GM12878 (cell line): ENCODE data around the gene SMAD5. TPM values are rescaled to one million over a fixed set of nuclear protein-coding genes. Genes with fewer than 3 reads are reported as not detected.

Experiments
- ATAC-seq: fragments of 200-7000 bp; cut with Tn5 transposase; 3 replicates; pipeline ENCODE4 v1.9.1; 2020; ENCODE audit warnings: mild to moderate bottlenecking, moderate library complexity
- BruUV-seq: library from RNA; stranded (reverse); fragments of 400-500 nt; replicated peaks from 2 replicates; lab custom pipeline; 2021; lab: Mats Ljungman, UMichigan
- CTCF ChIA-PET: fragments of 300-600 bp; sonication (Branson Sonifier 250); formaldehyde crosslinking; extraction: SDS; loops from one replicate; lab custom pipeline; 2021; ENCODE audit warnings: inconsistent platforms; lab: Yijun Ruan, JAX
- POLR2A ChIA-PET: fragments of 350-600 bp; formaldehyde crosslinking; extraction: SDS; loops from one replicate; lab custom pipeline; 2021; ENCODE audit warnings: inconsistent platforms; lab: Charles Lee
- RAD21 ChIA-PET: fragments of 300-600 bp; sonication (Branson Sonifier 250); formaldehyde crosslinking; loops from one replicate; lab custom pipeline; 2023; ENCODE audit warnings: antibody characterized with exemption; ENCODE audit not compliant: unreplicated experiment; lab: Charles Lee
- SMC1A ChIA-PET: fragments of 300-600 bp; sonication (Branson Sonifier 250); formaldehyde crosslinking; loops from one replicate; lab custom pipeline; 2023; ENCODE audit not compliant: unreplicated experiment, uncharacterized antibody; lab: Charles Lee
- DNase-seq: peaks from one replicate; pipeline ENCODE4 v3.0.0-alpha.2; 2011; ENCODE audit warnings: low read depth, low spot score
- FAIRE-seq: peaks from 3 replicates; lab custom pipeline; 2011; peaks lifted over from hg19 to GRCh38; lab: Jason Lieb, UNC
- H2AFZ ChIP-seq: 2 replicates; pipeline ENCODE4 v1.6.0; 2011; ENCODE audit warnings: low read depth, low read length, control low read depth; ENCODE audit not compliant: control insufficient read depth
- H3K27ac ChIP-seq: 2 replicates; pipeline ENCODE4 v1.5.1; 2011; ENCODE audit warnings: control low read depth; ENCODE audit not compliant: control insufficient read depth, insufficient read depth
- H3K27me3 ChIP-seq, 2 experiments: replicated peaks in 1 of 2; 2 replicates each; pipeline versions ENCODE4 v1.6.0 to v1.6.1; 2011; ENCODE audit warnings: low read length in 1 of 2; ENCODE audit not compliant: control insufficient read depth in 2 of 2, insufficient read depth in 2 of 2
- H3K36me3 ChIP-seq, 2 experiments: 2 replicates each; pipeline ENCODE4 v1.5.1; 2011; ENCODE audit warnings: low read length in 1 of 2; ENCODE audit not compliant: control insufficient read depth in 2 of 2, insufficient read depth in 2 of 2
- H3K4me1 ChIP-seq: 2 replicates; pipeline ENCODE4 v1.6.1; 2011; ENCODE audit warnings: mild to moderate bottlenecking, low read length, moderate library complexity, mixed read lengths; ENCODE audit not compliant: control insufficient read depth, insufficient read depth
- H3K4me2 ChIP-seq: 2 replicates; pipeline ENCODE4 v1.6.0; 2011; ENCODE audit warnings: control low read depth; ENCODE audit not compliant: control insufficient read depth, insufficient read depth
- H3K4me3 ChIP-seq: fragments of 200-600 bp; sonication (generic); 2 replicates; pipeline ENCODE4 v1.5.1; 2016
- H3K79me2 ChIP-seq: 2 replicates; pipeline ENCODE4 v1.6.0; 2011; ENCODE audit warnings: low read length; ENCODE audit not compliant: control insufficient read depth, insufficient read depth
- H3K9ac ChIP-seq: 2 replicates; pipeline ENCODE4 v1.8.0; 2011; ENCODE audit warnings: low read length, control low read depth, mixed read lengths; ENCODE audit not compliant: control insufficient read depth, insufficient read depth
- H3K9me3 ChIP-seq: replicated peaks from 3 replicates; pipeline ENCODE4 v1.5.1; 2011; ENCODE audit warnings: mild to moderate bottlenecking, low read length; ENCODE audit not compliant: control insufficient read depth, insufficient read depth
- H4K20me1 ChIP-seq: 2 replicates; pipeline ENCODE4 v1.6.0; 2011; ENCODE audit not compliant: control insufficient read depth, insufficient read depth
- CBX3 ChIP-seq: fragments of 200-600 bp; sonication (generic); IDR thresholded peaks from 2 replicates; pipeline ENCODE4 v1.6.1; 2016; ENCODE audit warnings: low read depth, borderline replicate concordance
- CTCF ChIP-seq, 3 experiments: IDR thresholded peaks in 2 of 3; conservative IDR thresholded peaks in 1 of 3; 2 replicates each; pipeline ENCODE4 v1.5.1; 2011; ENCODE audit warnings: low read depth in 3 of 3, low read length in 3 of 3, mild to moderate bottlenecking in 3 of 3, control low read depth in 2 of 3, moderate library complexity in 2 of 3, inconsistent platforms in 1 of 3, mixed read lengths in 1 of 3; ENCODE audit not compliant: control insufficient read depth in 2 of 3, insufficient read depth in 1 of 3; ENCODE audit errors: extremely low read depth in 1 of 3
- CUX1 ChIP-seq: IDR thresholded peaks from 2 replicates; pipeline ENCODE4 v1.6.1; 2012; ENCODE audit warnings: improper control_type of control experiment, low read depth, low read length; ENCODE audit not compliant: insufficient replicate concordance
- EP300 ChIP-seq, 2 experiments: fragments of 150-350 bp in 1 of 2; IDR thresholded peaks; 2 replicates each; pipeline ENCODE4 v1.6.1; 2011 to 2012; ENCODE audit warnings: low read depth in 2 of 2, low read length in 2 of 2, borderline replicate concordance in 1 of 2, improper control_type of control experiment in 1 of 2, inconsistent platforms in 1 of 2; ENCODE audit not compliant: control insufficient read depth in 1 of 2
- ETV6 ChIP-seq, 2 experiments: fragments of 450-650 bp in 1 of 2; IDR thresholded peaks in 1 of 2; conservative IDR thresholded peaks in 1 of 2; 2 replicates each; pipeline ENCODE4 v1.6.1; 2014; ENCODE audit warnings: antibody characterized with exemption in 1 of 2, borderline replicate concordance in 1 of 2, low read depth in 1 of 2, mild to moderate bottlenecking in 1 of 2, moderate library complexity in 1 of 2
- LARP7 ChIP-seq: fragments of 450-650 bp; IDR thresholded peaks from 2 replicates; pipeline ENCODE4 v1.6.1; 2017; ENCODE audit warnings: mild to moderate bottlenecking
- MAX ChIP-seq: IDR thresholded peaks from 2 replicates; pipeline ENCODE4 v1.6.1; 2012; ENCODE audit warnings: low read depth, low read length, improper control_type of control experiment
- POLR2AphosphoS2 ChIP-seq: IDR thresholded peaks from 2 replicates; pipeline ENCODE4 v1.6.1; 2011; ENCODE audit warnings: low read depth, mild to moderate bottlenecking, low read length, improper control_type of control experiment, moderate library complexity
- PRDM15 ChIP-seq: fragments of 450-650 bp; formaldehyde crosslinking; IDR thresholded peaks from 2 replicates; pipeline ENCODE4 v1.4.0; 2020; ENCODE audit warnings: mild to moderate bottlenecking, moderate library complexity
- SIN3A ChIP-seq: IDR thresholded peaks from 2 replicates; pipeline ENCODE4 v1.6.1; 2012; ENCODE audit warnings: low read depth, low read length, improper control_type of control experiment
- SREBF1 ChIP-seq: IDR thresholded peaks from 2 replicates; pipeline ENCODE4 v1.6.1; 2012; ENCODE audit warnings: mild to moderate bottlenecking, low read length
- SREBF2 ChIP-seq: IDR thresholded peaks from 2 replicates; pipeline ENCODE4 v1.6.1; 2012; ENCODE audit warnings: mild to moderate bottlenecking, low read length
- ZNF217 ChIP-seq: fragments of 450-650 bp; IDR thresholded peaks from 2 replicates; pipeline ENCODE4 v1.6.1; 2017; ENCODE audit warnings: antibody characterized with exemption, mild to moderate bottlenecking
- WGBS: methylation state at CpG from one replicate; pipeline ENCODE4 v1.1.6; 2016; ENCODE audit warnings: low lambda C conversion rate; ENCODE audit not compliant: insufficient replicate concordance, insufficient coverage; ENCODE audit errors: missing lambda C conversion rate; 5-methylcytosine and 5-hydroxymethylcytosine counted together
- in situ Hi-C: fragments of 300-500 bp; cut with MboI; formaldehyde crosslinking; loops from 9 replicates; pipeline ENCODE4 v1.14.3; 2018; ENCODE audit warnings: mixed read lengths
- intact Hi-C: fragments of 100-400 bp; cut with micrococcal nuclease; formaldehyde crosslinking; loops from one replicate; pipeline ENCODE4 v1.14.2; 2022; ENCODE audit not compliant: unreplicated experiment
- polyA plus RNA-seq, 11 experiments: library from polyadenylated mRNA; depleted of rRNA in 4 of 11; unstranded in 6 of 11; stranded (reverse) in 5 of 11; fragments of >200 nt; fragmentation: Nextera tagmentation in 4 of 11; fragmentation: Illumina TruSeq in 1 of 11; extraction: Ambion mirVana in 4 of 11; extraction: Trizol in 1 of 11; gene quantifications; 1 replicate in 1 of 11; 2 replicates in 10 of 11; pipeline versions ENCODE4 v1.2.1 to v1.2.3, GENCODE V29; 2011 to 2016; ENCODE audit warnings: inconsistent platforms in 2 of 11, missing spikeins in 2 of 11, low read depth in 1 of 11
- total RNA-seq, 4 experiments: library from RNA; depleted of rRNA in 3 of 4; stranded (reverse); fragments of >200 nt in 3 of 4; fragmentation: Illumina TruSeq in 1 of 4; extraction: Trizol in 1 of 4; gene quantifications; 2 replicates each; pipeline versions ENCODE4 v1.2.1 to v1.2.3, GENCODE V29; 2013 to 2021

The SMAD5 gene
- total and polyA plus RNA-seq, 10 of the 15 experiments (the other 5 are each of a cell fraction or from before 2014, with no cell fraction given), result 3.6 to 40.6 (median 11.7) TPM

GRCh38 chr5:136157514-136157913 is 24.9 kb downstream of the SMAD5 start:
- Histone ChIP-seq H3K79me2 (no peaks in the 10 kb centered on the region; the same call in none of the 2 replicates), H3K4me2 (no peak overlapping the region), H3K9me3 (no peaks in the 10 kb centered on the region; the same call in 2 of the 3 replicates), H3K4me1 (no peaks in the 10 kb centered on the region), H4K20me1 (no peaks in the 10 kb centered on the region), H3K9ac (no peak overlapping the region), H2AFZ (no peak overlapping the region), H3K27me3 (no peaks in the 10 kb centered on the region), H3K27ac (no peak overlapping the region), H3K36me3 (peaks cover 2 to 15% of the 10 kb centered on the region in 2 experiments; a peak in 2 of 4 replicates), H3K4me3 (no peak overlapping the region)
- ChIA-PET CTCF (no interaction called here), SMC1A (interaction anchor here (1.5 kb wide), 1 partner anchor 75 kb away, joined by 4 read pairs; no protein-coding TSS in a partner anchor), POLR2A (no interaction called here), RAD21 (no interaction called here)
- in situ Hi-C loops, result no loop called here
- no TSS peak for BruUV-seq
- ATAC-seq (no peak), FAIRE-seq (no peak), DNase-seq (no peak)
- intact Hi-C loops, result no loop called here
- WGBS, result 100% methylated on average over 5 of the region's 5 CpGs
- TF ChIP-seq EP300 (IDR thresholded peaks at IDR 0.05; ENCODE audit: borderline replicate concordance in 1 of 2, control insufficient read depth in 1 of 2, low read depth in 2 of 2, low read length in 2 of 2), result no peak
- no peak for TF ChIP-seq CUX1
- no peak for TF ChIP-seq MAX
- no peak for TF ChIP-seq SREBF2
- no peak for TF ChIP-seq PRDM15 (CRISPR knock-in tag)
- TF ChIP-seq ETV6 (conservative IDR thresholded peaks at IDR 0.05 in 1 of 2, IDR thresholded peaks at IDR 0.05 in 1 of 2; ENCODE audit: borderline replicate concordance in 1 of 2, low read depth in 1 of 2), result no peak
- no peak for TF ChIP-seq POLR2AphosphoS2
- no peak for TF ChIP-seq SIN3A
- no peak for TF ChIP-seq ZNF217
- no peak for TF ChIP-seq CBX3
- no peak for TF ChIP-seq LARP7
- no peak for TF ChIP-seq CTCF (IDR thresholded peaks at IDR 0.05 in 2 of 3, conservative IDR thresholded peaks at IDR 0.05 in 1 of 3; ENCODE audit: control insufficient read depth in 2 of 3, extremely low read depth in 1 of 3, insufficient read depth in 1 of 3, low read depth in 3 of 3, low read length in 3 of 3)
- TF ChIP-seq SREBF1, result no peak
